ENCODE results near the gene TTC7B. TPM values are rescaled to one million over a fixed set of nuclear protein-coding genes. Genes with fewer than 3 reads are reported as not detected.

TTC7B gene
- total RNA-seq, 1 donor from 2014 or later = 83.1 TPM

GRCh38 chr14:90788031-90788430 is 28.2 kb downstream of the TTC7B start:
- Mint-ChIP-seq H3K27me3 (ENCODE audit: unreplicated experiment) (no peaks in the 10 kb centered on the region), H3K27ac (ENCODE audit: unreplicated experiment) (no peak overlapping the region), H3K4me1 (ENCODE audit: low read depth, unreplicated experiment) (peaks cover 2% of the 10 kb centered on the region), H3K4me3 (ENCODE audit: unreplicated experiment) (no peak overlapping the region), H3K9me3 (ENCODE audit: unreplicated experiment) (no peaks in the 10 kb centered on the region), H3K36me3 (ENCODE audit: unreplicated experiment) (no peaks in the 10 kb centered on the region)
- TF ChIP-seq CTCF (IDR thresholded peaks at IDR 0.05; ENCODE audit: partially characterized antibody, unreplicated experiment) = no peak
- DNase-seq = no peak

GRCh38 chr14:90785876-90786450 is 30.3 kb downstream of the TTC7B start:
- H3K27ac Mint-ChIP-seq (ENCODE audit: unreplicated experiment) = no peak overlapping the region
- no peak for TF ChIP-seq CTCF (IDR thresholded peaks at IDR 0.05; ENCODE audit: partially characterized antibody, unreplicated experiment)
- peaks cover 2% of the 10 kb centered on the region for H3K27me3 Mint-ChIP-seq (ENCODE audit: unreplicated experiment)
- H3K9me3 Mint-ChIP-seq (ENCODE audit: unreplicated experiment) = no peaks in the 10 kb centered on the region
- no peak overlapping the region for H3K4me3 Mint-ChIP-seq (ENCODE audit: unreplicated experiment)
- no peak for DNase-seq
- no peaks in the 10 kb centered on the region for H3K36me3 Mint-ChIP-seq (ENCODE audit: unreplicated experiment)
- peaks cover 1% of the 10 kb centered on the region for H3K4me1 Mint-ChIP-seq (ENCODE audit: low read depth, unreplicated experiment)

GRCh38 chr14:90785471-90785870 is 30.8 kb downstream of the TTC7B start:
- no peaks in the 10 kb centered on the region for H3K9me3 Mint-ChIP-seq (ENCODE audit: unreplicated experiment)

GRCh38 chr14:90784621-90785270 is 31.5 kb downstream of the TTC7B start:
- Mint-ChIP-seq H3K9me3 (ENCODE audit: unreplicated experiment) (no peaks in the 10 kb centered on the region), H3K4me1 (ENCODE audit: low read depth, unreplicated experiment) (peaks cover 1% of the 10 kb centered on the region), H3K27ac (ENCODE audit: unreplicated experiment) (no peak overlapping the region), H3K27me3 (ENCODE audit: unreplicated experiment) (peaks cover 5% of the 10 kb centered on the region), H3K36me3 (ENCODE audit: unreplicated experiment) (no peaks in the 10 kb centered on the region), H3K4me3 (ENCODE audit: unreplicated experiment) (no peak overlapping the region)
- DNase-seq = no peak
- no peak for TF ChIP-seq CTCF (IDR thresholded peaks at IDR 0.05; ENCODE audit: partially characterized antibody, unreplicated experiment)

More at GRCh38 chr14:90785471-90785870, 30.8 kb downstream of the TTC7B start:
- no peak for DNase-seq
- Mint-ChIP-seq H3K27ac (ENCODE audit: unreplicated experiment) (no peak overlapping the region), H3K27me3 (ENCODE audit: unreplicated experiment) (peaks cover 2% of the 10 kb centered on the region), H3K36me3 (ENCODE audit: unreplicated experiment) (no peaks in the 10 kb centered on the region), H3K4me1 (ENCODE audit: low read depth, unreplicated experiment) (peaks cover 1% of the 10 kb centered on the region), H3K4me3 (ENCODE audit: unreplicated experiment) (no peak overlapping the region)
- no peak for TF ChIP-seq CTCF (IDR thresholded peaks at IDR 0.05; ENCODE audit: partially characterized antibody, unreplicated experiment)

- Mint-ChIP-seq H3K4me3 (ENCODE audit: unreplicated experiment) (no peak overlapping the region), H3K4me1 (ENCODE audit: low read depth, unreplicated experiment) (peaks cover 3% of the 10 kb centered on the region), H3K36me3 (ENCODE audit: unreplicated experiment) (no peaks in the 10 kb centered on the region), H3K27me3 (ENCODE audit: unreplicated experiment) (peaks cover 5% of the 10 kb centered on the region), H3K9me3 (ENCODE audit: unreplicated experiment) (no peaks in the 10 kb centered on the region), H3K27ac (ENCODE audit: unreplicated experiment) (no peak overlapping the region)
- no peak for TF ChIP-seq CTCF (IDR thresholded peaks at IDR 0.05; ENCODE audit: partially characterized antibody, unreplicated experiment)
- no peak for DNase-seq
Measured at GRCh38 chr14:90783344-90783743, 32.9 kb downstream of the TTC7B start.
